H9 (cell line): ENCODE measurements around the gene IFI27L1. TPM values are rescaled to one million over a fixed set of nuclear protein-coding genes. Genes with fewer than 3 reads are reported as not detected.

ENCODE experiments used
- DNase-seq: peaks from one replicate; pipeline ENCODE4 v3.0.0-alpha.2; 2017
- H2AFZ ChIP-seq: one replicate; pipeline ENCODE4 v1.6.1; 2013; ENCODE audit warnings: mild to moderate bottlenecking, low read length, control low read depth, moderate library complexity
- H2AK5ac ChIP-seq: 2 replicates; pipeline ENCODE4 v1.6.1; 2013; ENCODE audit warnings: low read length, control low read depth, mixed read lengths; ENCODE audit not compliant: insufficient read length
- H2BK120ac ChIP-seq: one replicate; pipeline ENCODE4 v1.6.1; 2013; ENCODE audit warnings: low read depth, mild to moderate bottlenecking, low read length, control low read depth, inconsistent platforms; ENCODE audit not compliant: poor library complexity, severe bottlenecking
- H2BK12ac ChIP-seq: 2 replicates; pipeline ENCODE4 v1.6.1; 2013; ENCODE audit warnings: low read length, control low read depth, mixed read lengths, low read depth; ENCODE audit not compliant: insufficient read length
- H2BK15ac ChIP-seq: 2 replicates; pipeline ENCODE4 v1.6.1; 2013; ENCODE audit warnings: low read depth, low read length, control low read depth
- H2BK20ac ChIP-seq: one replicate; pipeline ENCODE4 v1.6.1; 2013; ENCODE audit warnings: low read depth, mild to moderate bottlenecking, low read length, control low read depth, inconsistent platforms; ENCODE audit not compliant: poor library complexity, severe bottlenecking
- H2BK5ac ChIP-seq: 2 replicates; pipeline ENCODE4 v1.6.1; 2013; ENCODE audit warnings: low read length, control low read depth, mixed read lengths; ENCODE audit not compliant: insufficient read length
- H3K14ac ChIP-seq: 2 replicates; pipeline ENCODE4 v1.6.1; 2013; ENCODE audit warnings: low read length, control low read depth; ENCODE audit not compliant: insufficient read depth
- H3K18ac ChIP-seq: 2 replicates; pipeline ENCODE4 v1.6.1; 2013; ENCODE audit warnings: low read depth, mild to moderate bottlenecking, mixed read lengths, low read length, control low read depth; ENCODE audit not compliant: insufficient read length
- H3K23ac ChIP-seq: 2 replicates; pipeline ENCODE4 v1.6.1; 2013; ENCODE audit warnings: low read length, control low read depth, mixed read lengths, low read depth; ENCODE audit not compliant: insufficient read length
- H3K23me2 ChIP-seq: 2 replicates; pipeline ENCODE4 v1.6.1; 2013; ENCODE audit warnings: low read depth, mild to moderate bottlenecking, mixed read lengths, low read length, control low read depth; ENCODE audit not compliant: insufficient read length, poor library complexity, severe bottlenecking
- H3K27ac ChIP-seq: 2 replicates; pipeline ENCODE4 v1.5.1; 2013; ENCODE audit warnings: low read length, control low read depth, mixed read lengths, low read depth; ENCODE audit not compliant: insufficient read length
- H3K27me3 ChIP-seq: 2 replicates; pipeline ENCODE4 v1.6.1; 2013; ENCODE audit warnings: low read length, control low read depth, inconsistent platforms; ENCODE audit not compliant: insufficient read depth
- H3K4ac ChIP-seq: 2 replicates; pipeline ENCODE4 v1.6.1; 2013; ENCODE audit warnings: low read depth, mild to moderate bottlenecking, control low read depth, inconsistent platforms, low read length, moderate library complexity
- H3K4me1 ChIP-seq: 2 replicates; pipeline ENCODE4 v1.6.1; 2013; ENCODE audit warnings: low read length, control low read depth, inconsistent platforms; ENCODE audit not compliant: insufficient read depth
- H3K4me2 ChIP-seq: 2 replicates; pipeline ENCODE4 v1.6.1; 2013; ENCODE audit warnings: low read length, control low read depth, mixed read lengths; ENCODE audit not compliant: insufficient read length, insufficient read depth
- H3K56ac ChIP-seq: 2 replicates; pipeline ENCODE4 v1.6.1; 2013; ENCODE audit warnings: low read depth, mild to moderate bottlenecking, mixed read lengths, low read length, control low read depth; ENCODE audit not compliant: insufficient read length
- H3K79me1 ChIP-seq: 2 replicates; pipeline ENCODE4 v1.6.1; 2013; ENCODE audit warnings: low read depth, mild to moderate bottlenecking, moderate library complexity, low read length, control low read depth, inconsistent platforms; ENCODE audit not compliant: insufficient read depth, poor library complexity, severe bottlenecking
- H3K79me2 ChIP-seq: 2 replicates; pipeline ENCODE4 v1.6.1; 2013; ENCODE audit warnings: low read length, control low read depth, inconsistent platforms; ENCODE audit not compliant: insufficient read depth
- H3K9ac ChIP-seq: 2 replicates; pipeline ENCODE4 v1.6.1; 2013; ENCODE audit warnings: low read length, control low read depth, mixed read lengths; ENCODE audit not compliant: insufficient read length; ENCODE audit errors: extremely low read depth
- H3K9me3 ChIP-seq: one replicate; pipeline ENCODE4 v1.6.1; 2013; ENCODE audit warnings: low read depth, low read length, inconsistent platforms; ENCODE audit not compliant: control insufficient read depth
- H3T11ph ChIP-seq: one replicate; pipeline ENCODE4 v1.6.1; 2013; ENCODE audit warnings: mild to moderate bottlenecking, low read length, control low read depth, inconsistent platforms
- H4K20me1 ChIP-seq: one replicate; pipeline ENCODE4 v1.6.1; 2013; ENCODE audit not compliant: control insufficient read depth, insufficient read length, insufficient read depth
- H4K5ac ChIP-seq: 2 replicates; pipeline ENCODE4 v1.6.1; 2013; ENCODE audit warnings: low read depth, mild to moderate bottlenecking, mixed read lengths, low read length, control low read depth; ENCODE audit not compliant: insufficient read length
- H4K8ac ChIP-seq: replicated peaks from 2 replicates; pipeline ENCODE4 v1.6.1; 2013; ENCODE audit warnings: low read length, control low read depth, mixed read lengths, low read depth; ENCODE audit not compliant: insufficient read length
- H4K91ac ChIP-seq: 2 replicates; pipeline ENCODE4 v1.6.1; 2013; ENCODE audit warnings: low read depth, mild to moderate bottlenecking, moderate library complexity, mixed read lengths, low read length, control low read depth; ENCODE audit not compliant: insufficient read length
- H3K27ac Mint-ChIP-seq, 3 experiments: 2 replicates in 2 of 3; 3 replicates in 1 of 3; pipeline ENCODE4 v1.8.0; 2020 to 2021; ENCODE audit warnings: mixed read lengths in 3 of 3, mild to moderate bottlenecking in 1 of 3, moderate library complexity in 1 of 3
- H3K27me3 Mint-ChIP-seq: 2 replicates; pipeline ENCODE4 v1.8.0; 2021; ENCODE audit warnings: low read depth, mild to moderate bottlenecking, moderate library complexity, mixed read lengths
- H3K36me3 Mint-ChIP-seq, 3 experiments: 2 replicates in 2 of 3; 3 replicates in 1 of 3; pipeline ENCODE4 v1.8.0; 2020 to 2021; ENCODE audit warnings: low read depth in 3 of 3, mixed read lengths in 3 of 3; ENCODE audit not compliant: insufficient read depth in 1 of 3
- H3K4me1 Mint-ChIP-seq, 2 experiments: 2 replicates each; pipeline ENCODE4 v1.8.0; 2020; ENCODE audit warnings: mixed read lengths in 2 of 2
- H3K4me3 Mint-ChIP-seq, 2 experiments: 2 replicates in 1 of 2; 3 replicates in 1 of 2; pipeline ENCODE4 v1.8.0; 2020 to 2021; ENCODE audit warnings: mild to moderate bottlenecking in 2 of 2, mixed read lengths in 2 of 2, moderate library complexity in 1 of 2
- H3K9me3 Mint-ChIP-seq, 2 experiments: 2 replicates in 1 of 2; 3 replicates in 1 of 2; pipeline ENCODE4 v1.8.0; 2020; ENCODE audit warnings: mild to moderate bottlenecking in 2 of 2, mixed read lengths in 2 of 2, moderate library complexity in 1 of 2
- CTCF ChIP-seq: fragments of 200-600 bp; sonication (generic); conservative IDR thresholded peaks from 3 replicates; pipeline ENCODE4 v1.8.0; 2021; ENCODE audit warnings: antibody characterized with exemption, mild to moderate bottlenecking
- WGBS: extraction: QIAGEN DNeasy Blood & Tissue Kit; methylation state at CpG from one replicate; pipeline ENCODE4 v1.1.7; 2013; ENCODE audit warnings: missing lambda C conversion rate, low lambda C conversion rate, mixed read lengths; ENCODE audit not compliant: insufficient read length; ENCODE audit errors: extremely low coverage; 5-methylcytosine and 5-hydroxymethylcytosine counted together
- total RNA-seq: library from RNA; stranded (reverse); gene quantifications from 2 replicates; pipeline ENCODE4 v1.2.1, GENCODE V29; 2021

IFI27L1 gene
- total RNA-seq, 1 experiment from 2014 or later, result 27.4 TPM

- no CpG with 5 or more reads among the region's 4 CpGs for WGBS
- Histone ChIP-seq H2BK5ac (no peak overlapping the region), H2BK120ac (no peak overlapping the region), H3K79me1 (no peaks in the 10 kb centered on the region), H3K23me2 (no peaks in the 10 kb centered on the region), H3K4ac (no peak overlapping the region), H2BK12ac (no peak overlapping the region), H2AFZ (no peak overlapping the region), H3T11ph (no peak overlapping the region), H3K79me2 (no peaks in the 10 kb centered on the region), H3K56ac (no peak overlapping the region), H3K4me1 (no peaks in the 10 kb centered on the region), H3K23ac (no peak overlapping the region), H3K27ac (no peak overlapping the region), H3K4me2 (no peak overlapping the region), H4K91ac (no peak overlapping the region), H3K9ac (no peak overlapping the region), H3K27me3 (no peaks in the 10 kb centered on the region), H2BK20ac (no peak overlapping the region), H3K14ac (no peak overlapping the region), H4K8ac (no peak overlapping the region), H4K5ac (no peak overlapping the region), H2BK15ac (no peak overlapping the region), H3K9me3 (no peaks in the 10 kb centered on the region), H3K18ac (no peak overlapping the region), H4K20me1 (no peaks in the 10 kb centered on the region), H2AK5ac (no peak overlapping the region)
- peak overlapping the region in 1 of 3 experiments; percentile 73; a peak in 1 of 7 replicates for H3K27ac Mint-ChIP-seq
- DNase-seq, result no peak
- H3K27me3 Mint-ChIP-seq, result no peaks in the 10 kb centered on the region
- peaks cover 0 to 5% of the 10 kb centered on the region in 2 experiments; a peak in 1 of 4 replicates for H3K4me1 Mint-ChIP-seq
- H3K36me3 Mint-ChIP-seq, result peaks cover 0 to 5% (median 1%) of the 10 kb centered on the region in 3 experiments; a peak in 2 of 7 replicates
- H3K4me3 Mint-ChIP-seq, result no peak overlapping the region
- H3K9me3 Mint-ChIP-seq, result no peaks in the 10 kb centered on the region; a peak in 1 of 5 replicates
- no peak for TF ChIP-seq CTCF
These were observed 19.7 kb downstream of the IFI27L1 start for GRCh38 chr14:94100847-94101246.
